ENCODE data around the gene HIP1R.
A peak's percentile ranks its signal among the peaks of the same experiment; 100 is the strongest.

HIP1R gene

DNA sequence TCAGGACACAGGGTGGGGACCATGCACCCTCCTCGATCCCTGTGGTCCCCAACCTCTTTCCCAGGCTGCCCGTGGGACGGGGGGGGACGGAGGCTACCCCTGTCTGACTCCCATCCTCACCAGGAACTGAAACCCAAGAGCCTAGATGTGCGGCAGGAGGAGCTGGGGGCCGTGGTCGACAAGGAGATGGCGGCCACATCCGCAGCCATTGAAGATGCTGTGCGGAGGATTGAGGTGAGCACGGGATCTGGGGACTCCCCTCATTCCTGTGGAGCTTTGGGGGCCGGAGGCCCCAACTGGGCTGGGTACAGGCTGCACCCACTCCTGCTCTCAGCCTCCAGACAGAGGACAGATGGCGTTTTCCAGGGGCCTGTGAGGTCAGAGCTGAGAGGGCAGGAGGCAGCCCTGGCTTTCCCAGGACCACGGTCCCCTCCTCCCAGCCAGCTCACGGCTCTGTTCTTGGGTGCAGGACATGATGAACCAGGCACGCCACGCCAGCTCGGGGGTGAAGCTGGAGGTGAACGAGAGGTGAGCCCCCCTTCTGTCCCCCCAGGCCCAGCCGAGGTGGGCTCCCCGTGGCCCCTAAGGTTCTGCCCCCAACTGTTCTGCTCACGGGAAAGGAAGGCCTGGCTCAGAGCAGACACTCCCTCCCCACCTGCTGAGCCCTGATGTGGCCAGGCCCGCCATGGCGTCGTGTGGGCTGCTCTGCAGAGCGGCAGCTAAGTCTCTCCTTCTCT lies 24.2 kb downstream of the HIP1R start:
- DNase-seq (ENCODE audit: low spot score): no peak
- Histone ChIP-seq H3K4me3 (no peak overlapping the region), H3K27ac (no peak overlapping the region)
- TF ChIP-seq CTCF (IDR thresholded peaks at IDR 0.05): no peak

DNA sequence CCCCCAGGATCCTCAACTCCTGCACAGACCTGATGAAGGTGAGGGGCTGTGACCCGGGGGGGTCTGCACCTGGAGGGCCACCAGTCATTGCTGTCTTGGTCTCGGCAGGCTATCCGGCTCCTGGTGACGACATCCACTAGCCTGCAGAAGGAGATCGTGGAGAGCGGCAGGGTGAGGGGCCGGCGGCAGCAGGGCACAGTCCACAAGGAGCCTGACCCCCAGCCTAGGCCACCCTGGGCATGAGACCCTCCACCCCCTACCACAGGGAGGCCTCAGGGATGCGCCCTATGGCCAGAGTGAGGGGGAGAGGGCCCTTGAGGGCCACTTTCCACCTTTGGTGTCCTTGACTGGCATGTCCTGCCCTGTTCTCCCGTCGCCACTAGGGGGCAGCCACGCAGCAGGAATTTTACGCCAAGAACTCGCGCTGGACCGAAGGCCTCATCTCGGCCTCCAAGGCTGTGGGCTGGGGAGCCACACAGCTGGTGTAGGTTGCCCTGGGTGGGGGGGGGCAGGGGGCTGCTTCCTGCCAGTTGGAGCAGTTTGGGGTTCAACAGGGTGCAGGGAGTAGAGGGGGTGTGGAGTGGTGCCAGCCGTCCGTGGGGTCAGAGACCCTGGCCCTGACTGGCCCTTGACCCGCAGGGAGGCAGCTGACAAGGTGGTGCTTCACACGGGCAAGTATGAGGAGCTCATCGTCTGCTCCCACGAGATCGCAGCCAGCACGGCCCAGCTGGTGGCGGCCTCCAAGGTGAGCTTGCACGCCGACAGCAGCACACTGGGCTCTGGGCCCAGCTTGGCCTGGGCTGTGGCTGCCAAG lies 25.0 kb downstream of the HIP1R start:
- Histone ChIP-seq H3K27ac (no peak overlapping the region), H3K4me3 (no peak overlapping the region)
- TF ChIP-seq CTCF (IDR thresholded peaks at IDR 0.05): peak; percentile 90
- DNase-seq (ENCODE audit: low spot score): peak; percentile 89

GRCh38 chr12:122860854-122861586 lies 25.8 kb downstream of the HIP1R start:
- H3K4me3 ChIP-seq: no peak overlapping the region
- H3K27ac ChIP-seq: no peak overlapping the region
- no peak for DNase-seq (ENCODE audit: low spot score)
- no peak for TF ChIP-seq CTCF (IDR thresholded peaks at IDR 0.05)

GRCh38 chr12:122861587-122861970 lies 26.3 kb downstream of the HIP1R start:
- H3K4me3 ChIP-seq: no peak overlapping the region
- H3K27ac ChIP-seq: no peak overlapping the region
- TF ChIP-seq CTCF (IDR thresholded peaks at IDR 0.05): no peak
- DNase-seq (ENCODE audit: low spot score): no peak

DNA sequence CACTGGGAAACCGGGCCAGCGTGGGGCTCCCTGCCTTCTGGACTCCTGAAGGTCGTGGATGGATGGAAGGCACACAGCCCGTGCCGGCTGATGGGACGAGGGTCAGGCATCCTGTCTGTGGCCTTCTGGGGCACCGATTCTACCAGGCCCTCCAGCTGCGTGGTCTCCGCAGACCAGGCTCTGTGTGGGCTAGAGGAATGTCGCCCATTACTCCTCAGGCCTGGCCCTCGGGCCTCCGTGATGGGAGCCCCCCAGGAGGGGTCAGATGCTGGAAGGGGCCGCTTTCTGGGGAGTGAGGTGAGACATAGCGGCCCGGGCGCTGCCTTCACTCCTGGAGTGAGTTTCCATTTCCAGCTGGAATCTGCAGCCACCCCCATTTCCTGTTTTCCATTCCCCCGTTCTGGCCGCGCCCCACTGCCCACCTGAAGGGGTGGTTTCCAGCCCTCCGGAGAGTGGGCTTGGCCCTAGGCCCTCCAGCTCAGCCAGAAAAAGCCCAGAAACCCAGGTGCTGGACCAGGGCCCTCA lies 26.9 kb downstream of the HIP1R start:
- no peak for DNase-seq (ENCODE audit: low spot score)
- no peak for TF ChIP-seq CTCF (IDR thresholded peaks at IDR 0.05)

GRCh38 chr12:122862872-122863701 lies 27.8 kb downstream of the HIP1R start:
- no peak overlapping the region for H3K4me3 ChIP-seq
- no peak for TF ChIP-seq CTCF (IDR thresholded peaks at IDR 0.05)
- H3K27ac ChIP-seq: peak overlapping the region in 1 of 2 donors; percentile 58
- DNase-seq (ENCODE audit: low spot score): no peak

More for the DNA sequence above, 26.9 kb downstream of the HIP1R start:
- Histone ChIP-seq H3K4me3 (no peak overlapping the region), H3K27ac (peak overlapping the region in 1 of 2 donors; percentile 28)
